Suprapubic skin (tissue), 4 donors: Measurements from ENCODE around the gene SPATC1L. TPM values are rescaled to one million over a fixed set of nuclear protein-coding genes. Genes with fewer than 3 reads are reported as not detected.
"Not testable (repeated sequence)": the region's sequence is repeated elsewhere in the genome, so short reads cannot be mapped to it uniquely, and the experiment has no call there.

ENCODE experiments used
- DNase-seq, 2 donors: peaks; one replicate each; pipeline ENCODE4 v3.0.0-alpha.2; 2019; ENCODE audit warnings: low spot score in 2 of 2
- H3K27ac ChIP-seq: fragments of 200-600 bp; sonication (generic); one replicate; pipeline ENCODE4 v1.5.1; 2019
- H3K27me3 ChIP-seq: fragments of 200-600 bp; sonication (generic); one replicate; pipeline ENCODE4 v1.5.1; 2019
- H3K36me3 ChIP-seq: fragments of 200-600 bp; sonication (generic); one replicate; pipeline ENCODE4 v1.5.1; 2019
- H3K4me1 ChIP-seq: fragments of 200-600 bp; sonication (generic); one replicate; pipeline ENCODE4 v1.5.1; 2019
- H3K4me3 ChIP-seq: fragments of 200-600 bp; sonication (generic); one replicate; pipeline ENCODE4 v1.5.1; 2019; ENCODE audit warnings: mild to moderate bottlenecking
- H3K9me3 ChIP-seq: fragments of 200-600 bp; sonication (generic); one replicate; pipeline ENCODE4 v1.5.1; 2019
- CTCF ChIP-seq, 2 donors: fragments of 200-600 bp in 1 of 2; fragments of 450-650 bp in 1 of 2; sonication (generic) in 1 of 2; IDR thresholded peaks; one replicate each; pipeline ENCODE4 v1.5.1; 2016 to 2019; ENCODE audit warnings: antibody characterized with exemption in 2 of 2, mild to moderate bottlenecking in 1 of 2, moderate library complexity in 1 of 2
- EP300 ChIP-seq: sonication (generic); formaldehyde crosslinking; IDR thresholded peaks from one replicate; pipeline ENCODE4 v1.6.1; 2017; ENCODE audit warnings: antibody characterized with exemption
- POLR2A ChIP-seq, 2 donors: fragments of 450-650 bp; IDR thresholded peaks; one replicate each; pipeline ENCODE4 v1.6.1; 2017; ENCODE audit warnings: antibody characterized with exemption in 2 of 2, mild to moderate bottlenecking in 2 of 2, moderate library complexity in 2 of 2
- POLR2AphosphoS5 ChIP-seq, 3 donors: sonication (generic); formaldehyde crosslinking; IDR thresholded peaks; one replicate each; pipeline ENCODE4 v1.6.1; 2017; ENCODE audit warnings: antibody characterized with exemption in 3 of 3
- WGBS: methylation state at CpG from one replicate; pipeline ENCODE4 v1.1.5; 2018; 5-methylcytosine and 5-hydroxymethylcytosine counted together
- total RNA-seq, 4 donors: library from RNA; depleted of rRNA; stranded (reverse); fragments of >200 nt; gene quantifications; one replicate each; pipeline ENCODE4 v1.1.0, GENCODE V29; 2016

The SPATC1L gene
- total RNA-seq, 4 donors from 2014 or later, result 2.5 to 15.0 (median 6.9) TPM

- TF ChIP-seq POLR2A (IDR thresholded peaks at IDR 0.05), result no peak
- no peaks in the 10 kb centered on the region for H3K4me1 ChIP-seq
- DNase-seq, result peak; percentile 51 to 57
- no peak overlapping the region for H3K27ac ChIP-seq
- no peaks in the 10 kb centered on the region for H3K27me3 ChIP-seq
- H3K36me3 ChIP-seq, result no peaks in the 10 kb centered on the region
- no peaks in the 10 kb centered on the region for H3K9me3 ChIP-seq
- no CpG with 5 or more reads among the region's 1 CpG for WGBS
- H3K4me3 ChIP-seq, result no peak overlapping the region
Measured at GRCh38 chr21:46173573-46173972, 10.7 kb downstream of the SPATC1L start.

GRCh38 chr21:46172863-46173528 lies 11.3 kb downstream of the SPATC1L start:
- H3K4me3 ChIP-seq, result no peak overlapping the region
- H3K27ac ChIP-seq, result no peak overlapping the region
- 79% methylated on average over 3 of the region's 6 CpGs for WGBS
- H3K9me3 ChIP-seq, result no peaks in the 10 kb centered on the region
- no peaks in the 10 kb centered on the region for H3K27me3 ChIP-seq
- TF ChIP-seq CTCF (IDR thresholded peaks at IDR 0.05) (no peak), EP300 (no peak), POLR2AphosphoS5 (IDR thresholded peaks at IDR 0.05) (no peak), POLR2A (IDR thresholded peaks at IDR 0.05) (no peak)
- H3K36me3 ChIP-seq, result no peaks in the 10 kb centered on the region
- H3K4me1 ChIP-seq, result no peaks in the 10 kb centered on the region
- DNase-seq, result peak; percentile 44 to 50

GRCh38 chr21:46171996-46172862 lies 12.0 kb downstream of the SPATC1L start:
- 85% methylated on average over 20 of the region's 21 CpGs for WGBS
- peak; percentile 27 to 59 for DNase-seq
- Histone ChIP-seq H3K4me3 (no peak overlapping the region), H3K36me3 (no peaks in the 10 kb centered on the region), H3K9me3 (no peaks in the 10 kb centered on the region), H3K27me3 (no peaks in the 10 kb centered on the region), H3K27ac (no peak overlapping the region), H3K4me1 (no peaks in the 10 kb centered on the region)
- no peak for TF ChIP-seq POLR2A (IDR thresholded peaks at IDR 0.05)
- TF ChIP-seq POLR2AphosphoS5 (IDR thresholded peaks at IDR 0.05), result no peak
- TF ChIP-seq CTCF (IDR thresholded peaks at IDR 0.05), result no peak
- no peak for TF ChIP-seq EP300

- 53% methylated on average over 2 of the region's 2 CpGs for WGBS
- Histone ChIP-seq H3K4me3 (no peak overlapping the region), H3K36me3 (no peaks in the 10 kb centered on the region), H3K27ac (no peak overlapping the region), H3K9me3 (no peaks in the 10 kb centered on the region), H3K4me1 (no peaks in the 10 kb centered on the region), H3K27me3 (no peaks in the 10 kb centered on the region)
- DNase-seq, result peak; percentile 12 to 32
- TF ChIP-seq POLR2A (IDR thresholded peaks at IDR 0.05), result no peak
- TF ChIP-seq EP300, result no peak
- no peak for TF ChIP-seq CTCF (IDR thresholded peaks at IDR 0.05)
- no peak for TF ChIP-seq POLR2AphosphoS5 (IDR thresholded peaks at IDR 0.05)
Measured at GRCh38 chr21:46171585-46171984, 12.7 kb downstream of the SPATC1L start.

- not testable (repeated sequence) for H3K4me1 ChIP-seq, H3K36me3 ChIP-seq, H3K9me3 ChIP-seq, H3K27me3 ChIP-seq, H3K4me3 ChIP-seq, H3K27ac ChIP-seq
- 80% methylated on average over 1 of the region's 1 CpG for WGBS
- DNase-seq, result peak; percentile 35 to 48
Measured at GRCh38 chr21:46170436-46171193, 13.6 kb downstream of the SPATC1L start.
